ENCODE results near the gene BCL7C. TPM values are rescaled to one million over a fixed set of nuclear protein-coding genes. Genes with fewer than 3 reads are reported as not detected.

The BCL7C gene
- total RNA-seq, 1 experiment from 2014 or later: 66.9 TPM

DNA sequence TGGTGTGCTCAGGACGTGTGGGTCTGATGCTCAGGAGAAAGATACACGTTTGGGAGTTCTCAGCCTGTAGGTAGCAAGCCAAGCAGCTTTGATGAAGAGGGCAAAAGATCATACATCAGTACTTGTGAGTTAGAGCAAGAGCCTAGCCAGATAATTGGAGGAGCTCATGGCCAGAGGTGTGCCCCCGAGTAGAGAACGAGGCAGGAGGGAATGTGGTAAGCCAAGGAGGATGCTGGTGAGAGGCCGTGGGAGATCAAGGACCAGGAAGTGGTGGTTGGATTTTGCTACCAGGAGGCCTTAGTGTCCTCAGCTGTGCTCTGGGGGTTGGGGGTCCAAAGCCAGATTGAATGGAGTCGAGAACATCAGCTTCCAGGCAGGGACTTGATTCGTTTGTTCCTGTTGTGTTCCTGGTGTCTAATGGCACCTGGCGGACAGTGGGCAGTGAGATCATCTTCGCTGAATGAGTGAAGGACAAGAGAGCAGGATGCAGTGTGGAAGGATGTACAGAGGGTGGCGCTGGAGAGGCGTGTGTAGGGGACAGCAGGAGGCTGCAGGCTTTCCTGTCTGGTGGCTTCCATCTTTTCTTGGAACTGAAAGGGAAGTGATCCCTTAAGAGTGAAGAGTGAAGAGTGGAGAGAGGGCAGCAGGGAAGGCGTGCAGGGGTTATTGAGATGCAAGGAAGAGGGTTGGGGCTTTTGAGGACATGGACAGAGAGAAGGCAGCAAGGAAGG, 41.1 kb upstream of the BCL7C start:
- H3K79me2 ChIP-seq (ENCODE audit: low read depth): no peaks in the 10 kb centered on the region
- intact Hi-C loops (cut with micrococcal nuclease; ENCODE audit: unreplicated experiment): no loop called here
- no peak overlapping the region for H3K27ac ChIP-seq
- H2AFZ ChIP-seq: no peak overlapping the region
- BruUV-seq (replicated peaks): no TSS peak
- DNase-seq: peak in 1 of 2 experiments; percentile 57
- no peaks in the 10 kb centered on the region for H3K27me3 ChIP-seq (ENCODE audit: insufficient read depth, low read depth)
- no peaks in the 10 kb centered on the region for H3K9me3 ChIP-seq (ENCODE audit: insufficient read depth, low read depth)
- no peak overlapping the region for H3K4me3 ChIP-seq
- no peaks in the 10 kb centered on the region for H3K4me1 ChIP-seq (replicated peaks; ENCODE audit: insufficient read depth)
- H3K4me2 ChIP-seq: no peak overlapping the region
- H4K20me1 ChIP-seq (ENCODE audit: insufficient read depth): peaks cover 20% of the 10 kb centered on the region; the same call in 1 of the 2 replicates
- H3K36me3 ChIP-seq (ENCODE audit: low read depth): 0 out of 2 replicates have a peak, but pooled peaks cover 24% of the 10 kb centered on the region
- CTCF ChIA-PET: no interaction called here
- TF ChIP-seq, protein P1, sequence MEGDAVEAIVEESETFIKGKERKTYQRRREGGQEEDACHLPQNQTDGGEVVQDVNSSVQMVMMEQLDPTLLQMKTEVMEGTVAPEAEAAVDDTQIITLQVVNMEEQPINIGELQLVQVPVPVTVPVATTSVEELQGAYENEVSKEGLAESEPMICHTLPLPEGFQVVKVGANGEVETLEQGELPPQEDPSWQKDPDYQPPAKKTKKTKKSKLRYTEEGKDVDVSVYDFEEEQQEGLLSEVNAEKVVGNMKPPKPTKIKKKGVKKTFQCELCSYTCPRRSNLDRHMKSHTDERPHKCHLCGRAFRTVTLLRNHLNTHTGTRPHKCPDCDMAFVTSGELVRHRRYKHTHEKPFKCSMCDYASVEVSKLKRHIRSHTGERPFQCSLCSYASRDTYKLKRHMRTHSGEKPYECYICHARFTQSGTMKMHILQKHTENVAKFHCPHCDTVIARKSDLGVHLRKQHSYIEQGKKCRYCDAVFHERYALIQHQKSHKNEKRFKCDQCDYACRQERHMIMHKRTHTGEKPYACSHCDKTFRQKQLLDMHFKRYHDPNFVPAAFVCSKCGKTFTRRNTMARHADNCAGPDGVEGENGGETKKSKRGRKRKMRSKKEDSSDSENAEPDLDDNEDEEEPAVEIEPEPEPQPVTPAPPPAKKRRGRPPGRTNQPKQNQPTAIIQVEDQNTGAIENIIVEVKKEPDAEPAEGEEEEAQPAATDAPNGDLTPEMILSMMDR (conservative IDR thresholded peaks at IDR 0.05): peak; percentile 73
- no peak for TF ChIP-seq EZH2 (IDR thresholded peaks at IDR 0.05; ENCODE audit: low read depth)
- no peaks in the 10 kb centered on the region for H3K9me2 ChIP-seq (ENCODE audit: insufficient read depth)
- POLR2A ChIA-PET (ENCODE audit: unreplicated experiment): interaction anchor here (0.5 to 0.6 kb wide), 3 partner anchors 187 to 934 kb away, joined by 3 to 4 read pairs (median 4); partner anchors contain the start of gene PHKG2
- peaks cover 26% of the 10 kb centered on the region; the same call in 1 of the 2 replicates for H3F3A ChIP-seq (ENCODE audit: insufficient read depth, low read depth)

GRCh38 chr16:30931068-30931650, 37.3 kb upstream of the BCL7C start:
- H3K79me2 ChIP-seq (ENCODE audit: low read depth): no peaks in the 10 kb centered on the region
- DNase-seq: no peak
- no peak for TF ChIP-seq EZH2 (IDR thresholded peaks at IDR 0.05; ENCODE audit: low read depth)
- TF ChIP-seq, protein P1 (conservative IDR thresholded peaks at IDR 0.05): no peak
- BruUV-seq (replicated peaks): no TSS peak
- H2AFZ ChIP-seq: no peak overlapping the region
- no peak overlapping the region for H3K4me3 ChIP-seq
- no peaks in the 10 kb centered on the region for H3K27me3 ChIP-seq (ENCODE audit: insufficient read depth, low read depth)
- H3F3A ChIP-seq (ENCODE audit: insufficient read depth, low read depth): peaks cover 20% of the 10 kb centered on the region; the same call in 1 of the 2 replicates
- H3K9me2 ChIP-seq (ENCODE audit: insufficient read depth): no peaks in the 10 kb centered on the region
- no peaks in the 10 kb centered on the region for H3K9me3 ChIP-seq (ENCODE audit: insufficient read depth, low read depth)
- no peaks in the 10 kb centered on the region for H3K4me1 ChIP-seq (replicated peaks; ENCODE audit: insufficient read depth)
- ChIA-PET CTCF (interaction anchor here (0.5 kb wide), 1 partner anchor 12 kb away, joined by 6 read pairs; no protein-coding TSS in a partner anchor), POLR2A (ENCODE audit: unreplicated experiment) (interaction anchor here (0.6 kb wide), 1 partner anchor 8 kb away, joined by 6 read pairs; the partner anchor contains the start of gene FBXL19)
- H3K36me3 ChIP-seq (ENCODE audit: low read depth): peaks cover 35% of the 10 kb centered on the region; the same call in 1 of the 2 replicates
- no peak overlapping the region for H3K4me2 ChIP-seq
- H3K27ac ChIP-seq: no peak overlapping the region
- intact Hi-C loops (cut with micrococcal nuclease; ENCODE audit: unreplicated experiment): no loop called here
- H4K20me1 ChIP-seq (ENCODE audit: insufficient read depth): peaks cover 27% of the 10 kb centered on the region; the same call in 1 of the 2 replicates

GRCh38 chr16:30930160-30930571, 36.3 kb upstream of the BCL7C start:
- H3K4me3 ChIP-seq: no peak overlapping the region
- BruUV-seq (replicated peaks): no TSS peak
- DNase-seq: no peak
- H3K4me2 ChIP-seq: no peak overlapping the region
- H3K9me3 ChIP-seq (ENCODE audit: insufficient read depth, low read depth): no peaks in the 10 kb centered on the region
- peaks cover 4% of the 10 kb centered on the region; the same call in 1 of the 2 replicates for H3K79me2 ChIP-seq (ENCODE audit: low read depth)
- no peak overlapping the region for H3K27ac ChIP-seq
- POLR2A ChIA-PET (ENCODE audit: unreplicated experiment): no interaction called here
- H3F3A ChIP-seq (ENCODE audit: insufficient read depth, low read depth): peaks cover 16% of the 10 kb centered on the region; the same call in 1 of the 2 replicates
- CTCF ChIA-PET: no interaction called here
- H2AFZ ChIP-seq: no peak overlapping the region
- H3K4me1 ChIP-seq (replicated peaks; ENCODE audit: insufficient read depth): no peaks in the 10 kb centered on the region
- peaks cover 35% of the 10 kb centered on the region; the same call in 1 of the 2 replicates for H3K36me3 ChIP-seq (ENCODE audit: low read depth)
- no peaks in the 10 kb centered on the region for H3K27me3 ChIP-seq (ENCODE audit: insufficient read depth, low read depth)
- H4K20me1 ChIP-seq (ENCODE audit: insufficient read depth): peaks cover 28% of the 10 kb centered on the region
- intact Hi-C loops (cut with micrococcal nuclease; ENCODE audit: unreplicated experiment): no loop called here
- TF ChIP-seq, protein P1 (conservative IDR thresholded peaks at IDR 0.05): no peak
- no peak for TF ChIP-seq EZH2 (IDR thresholded peaks at IDR 0.05; ENCODE audit: low read depth)
- H3K9me2 ChIP-seq (ENCODE audit: insufficient read depth): no peaks in the 10 kb centered on the region

Data from PC-9 (cell line).